Right lobe of liver (tissue), 6 donors: ENCODE data around the gene NRDC. TPM values are rescaled to one million over a fixed set of nuclear protein-coding genes. Genes with fewer than 3 reads are reported as not detected.

Experiments used
- ATAC-seq, 4 donors: fragments of 200-7000 bp; cut with Tn5 transposase; one replicate each; pipeline ENCODE4 v1.9.1; 2020; ENCODE audit warnings: mild to moderate bottlenecking in 4 of 4, moderate library complexity in 4 of 4
- DNase-seq, 3 donors: peaks; one replicate each; pipeline ENCODE4 v3.0.0-alpha.2; 2020
- H3K27ac ChIP-seq, 3 donors: fragments of 200-600 bp; one replicate each; pipeline ENCODE4 v1.8.0; 2022
- H3K27me3 ChIP-seq, 2 donors: fragments of 200-600 bp; one replicate each; pipeline ENCODE4 v1.8.0; 2022
- H3K36me3 ChIP-seq, 4 donors: fragments of 200-600 bp; sonication (generic) in 1 of 4; one replicate each; pipeline versions ENCODE4 v1.5.1 to v1.8.0; 2017 to 2022; ENCODE audit warnings: control low read depth in 1 of 4
- H3K4me1 ChIP-seq, 4 donors: fragments of 200-600 bp; sonication (generic) in 1 of 4; one replicate each; pipeline versions ENCODE4 v1.5.1 to v1.8.0; 2017 to 2022; ENCODE audit warnings: control low read depth in 1 of 4
- H3K4me3 ChIP-seq, 3 donors: fragments of 200-600 bp; one replicate each; pipeline ENCODE4 v1.8.0; 2022
- H3K9me3 ChIP-seq, 4 donors: fragments of 200-600 bp; sonication (generic) in 1 of 4; one replicate each; pipeline versions ENCODE4 v1.5.1 to v1.8.0; 2017 to 2022; ENCODE audit warnings: control low read depth in 1 of 4
- POLR2A ChIP-seq: fragments of 450-650 bp; IDR thresholded peaks from one replicate; pipeline ENCODE4 v1.6.1; 2017; ENCODE audit warnings: antibody characterized with exemption, mild to moderate bottlenecking
- WGBS: methylation state at CpG from one replicate; pipeline ENCODE4 v1.1.6; 2018; ENCODE audit warnings: low coverage, low lambda C conversion rate; ENCODE audit not compliant: insufficient coverage; ENCODE audit errors: missing lambda C conversion rate; 5-methylcytosine and 5-hydroxymethylcytosine counted together
- intact Hi-C, 2 donors: fragments of 100-400 bp; cut with DNase I; formaldehyde crosslinking; loops; one replicate each; pipeline versions ENCODE4 v1.11.2 to v1.14.1; 2022
- total RNA-seq, 6 experiments: library from RNA; depleted of rRNA in 2 of 6; stranded (reverse); fragments of >200 nt in 2 of 6; fragmentation: NEBNext Ultra II Directional in 3 of 6; extraction: Animal tissue kit (Norgen Biotek cat#: 25700) in 3 of 6; gene quantifications; one replicate each; pipeline versions ENCODE4 v1.1.0 to v1.2.4, GENCODE V29; 2016 to 2023
- TF ChIP-seq, protein P1 (sequence below), 4 donors: fragments of 200-600 bp in 3 of 4; fragments of 450-650 bp in 1 of 4; IDR thresholded peaks; one replicate each; pipeline versions ENCODE4 v1.5.1 to v1.8.0; 2016 to 2022; ENCODE audit warnings: antibody characterized with exemption in 4 of 4, mild to moderate bottlenecking in 2 of 4
- donor health status: DM: no; HTN: yes; CAD: no.
- donor health status: DM: no; HTN: no; CAD: no.
- donor health status: DM: no; HTN: no; CAD: no.
- donor health status: DM: no; HTN: yes; CAD: no.
- donor health status: DM: no; HTN: yes; CAD: no.

NRDC gene
- total RNA-seq, 6 experiments from 2014 or later = 57.9 to 88.0 (median 84.4) TPM

DNA sequence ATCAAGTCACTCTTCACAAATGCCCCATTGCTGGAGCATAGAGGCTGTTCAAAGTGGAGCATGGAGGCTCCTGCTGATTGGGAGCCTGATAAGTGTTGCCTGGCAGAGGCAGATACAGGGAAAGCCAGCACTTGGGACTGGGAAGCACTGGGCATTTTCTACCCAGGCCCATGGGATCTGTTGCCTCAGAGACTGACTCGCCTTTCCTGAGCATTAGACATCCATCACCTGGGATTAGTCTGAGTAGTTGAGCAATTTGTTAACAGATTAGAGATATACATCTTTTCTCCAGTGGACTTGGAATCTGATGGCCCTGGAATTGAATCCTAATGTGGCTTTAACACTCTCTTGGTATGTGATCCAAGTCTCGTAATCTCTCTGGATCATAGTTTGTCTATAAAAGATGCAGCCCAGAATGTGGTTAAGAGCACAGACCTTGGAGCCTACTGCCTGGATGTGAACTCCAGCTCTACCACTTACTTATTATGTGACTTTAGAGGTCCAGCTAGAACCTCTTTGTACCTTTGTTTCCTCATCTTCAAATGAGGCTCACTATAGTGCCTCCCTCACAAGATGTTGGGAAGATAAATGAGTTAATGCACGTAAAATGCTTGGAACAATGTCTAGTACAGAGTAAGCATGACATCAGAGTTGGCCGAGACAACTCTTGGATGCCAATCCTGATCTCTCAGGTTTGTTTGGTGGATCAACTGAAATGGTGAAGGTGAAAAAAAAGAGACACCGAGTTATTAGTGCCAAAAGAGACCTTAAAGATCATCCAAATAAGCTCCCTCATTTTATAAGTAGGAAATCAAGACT, 38.3 kb upstream of the NRDC start:
- no peak overlapping the region for H3K27ac ChIP-seq
- 71% methylated on average over 5 of the region's 5 CpGs for WGBS
- intact Hi-C loops = no loop called here

DNA sequence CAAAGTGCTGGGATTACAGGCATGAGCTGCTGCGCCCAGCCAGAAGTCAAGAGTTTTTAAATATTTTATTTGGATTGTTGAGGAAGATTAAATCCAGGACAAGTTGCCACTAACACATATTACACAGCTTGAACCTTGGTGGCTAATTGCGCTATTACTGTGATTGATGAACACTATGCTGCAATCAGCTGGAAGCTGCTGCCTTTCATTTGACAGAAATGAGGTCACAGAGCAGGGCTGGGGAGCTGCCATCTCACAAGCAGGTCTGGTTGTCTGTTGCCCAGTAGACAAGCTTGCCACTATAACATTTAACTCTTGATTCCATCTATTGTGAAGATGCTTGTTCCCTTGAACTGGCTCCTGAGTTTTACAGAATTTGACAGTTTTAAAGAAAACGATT, 37.4 kb upstream of the NRDC start:
- no peaks in the 10 kb centered on the region for H3K27me3 ChIP-seq
- intact Hi-C loops = no loop called here
- ATAC-seq = no peak

More for the DNA sequence above, 38.3 kb upstream of the NRDC start:
- DNase-seq (no peak), ATAC-seq (no peak)
- H3K36me3 ChIP-seq = no peaks in the 10 kb centered on the region
- H3K27me3 ChIP-seq = no peaks in the 10 kb centered on the region
- TF ChIP-seq POLR2A = no peak
- TF ChIP-seq, protein P1, sequence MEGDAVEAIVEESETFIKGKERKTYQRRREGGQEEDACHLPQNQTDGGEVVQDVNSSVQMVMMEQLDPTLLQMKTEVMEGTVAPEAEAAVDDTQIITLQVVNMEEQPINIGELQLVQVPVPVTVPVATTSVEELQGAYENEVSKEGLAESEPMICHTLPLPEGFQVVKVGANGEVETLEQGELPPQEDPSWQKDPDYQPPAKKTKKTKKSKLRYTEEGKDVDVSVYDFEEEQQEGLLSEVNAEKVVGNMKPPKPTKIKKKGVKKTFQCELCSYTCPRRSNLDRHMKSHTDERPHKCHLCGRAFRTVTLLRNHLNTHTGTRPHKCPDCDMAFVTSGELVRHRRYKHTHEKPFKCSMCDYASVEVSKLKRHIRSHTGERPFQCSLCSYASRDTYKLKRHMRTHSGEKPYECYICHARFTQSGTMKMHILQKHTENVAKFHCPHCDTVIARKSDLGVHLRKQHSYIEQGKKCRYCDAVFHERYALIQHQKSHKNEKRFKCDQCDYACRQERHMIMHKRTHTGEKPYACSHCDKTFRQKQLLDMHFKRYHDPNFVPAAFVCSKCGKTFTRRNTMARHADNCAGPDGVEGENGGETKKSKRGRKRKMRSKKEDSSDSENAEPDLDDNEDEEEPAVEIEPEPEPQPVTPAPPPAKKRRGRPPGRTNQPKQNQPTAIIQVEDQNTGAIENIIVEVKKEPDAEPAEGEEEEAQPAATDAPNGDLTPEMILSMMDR (IDR thresholded peaks at IDR 0.05) = no peak
- no peaks in the 10 kb centered on the region for H3K4me1 ChIP-seq
- H3K4me3 ChIP-seq = no peak overlapping the region
- H3K9me3 ChIP-seq = no peaks in the 10 kb centered on the region

DNA sequence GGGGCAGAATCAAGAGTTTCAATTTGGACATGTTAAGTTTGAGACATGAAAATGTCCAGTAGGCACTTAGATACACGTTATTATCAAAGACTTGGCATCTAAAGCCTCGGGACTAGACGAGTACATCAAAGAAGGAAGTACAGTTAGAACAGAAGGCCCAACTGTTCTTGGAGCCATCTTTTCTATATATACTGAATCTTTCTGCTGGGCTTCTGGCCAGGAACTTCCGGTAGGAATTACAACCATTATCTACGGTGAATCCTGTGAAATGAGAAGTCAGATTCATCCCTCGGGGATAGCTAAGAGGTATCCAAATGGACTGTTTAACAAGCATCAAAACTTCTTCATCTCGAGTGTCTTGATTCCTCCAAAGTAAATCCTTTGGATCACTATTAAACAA, 34.4 kb upstream of the NRDC start:
- ATAC-seq (no peak), DNase-seq (no peak)
- H3K27me3 ChIP-seq = no peaks in the 10 kb centered on the region
- H3K4me3 ChIP-seq = no peak overlapping the region
- no peak for TF ChIP-seq POLR2A
- TF ChIP-seq, protein P1 (IDR thresholded peaks at IDR 0.05) = no peak
- WGBS = 69% methylated on average over 7 of the region's 7 CpGs
- no peaks in the 10 kb centered on the region for H3K4me1 ChIP-seq
- H3K36me3 ChIP-seq = no peaks in the 10 kb centered on the region
- H3K9me3 ChIP-seq = no peaks in the 10 kb centered on the region
- no peak overlapping the region for H3K27ac ChIP-seq
- intact Hi-C loops = no loop called here

More for the DNA sequence above, 37.4 kb upstream of the NRDC start:
- Histone ChIP-seq H3K4me3 (no peak overlapping the region), H3K36me3 (no peaks in the 10 kb centered on the region), H3K9me3 (no peaks in the 10 kb centered on the region), H3K4me1 (no peaks in the 10 kb centered on the region), H3K27ac (no peak overlapping the region)
- no peak for DNase-seq
- TF ChIP-seq POLR2A = no peak
- TF ChIP-seq, protein P1 (IDR thresholded peaks at IDR 0.05) = no peak
- WGBS = 69% methylated on average over 3 of the region's 3 CpGs

DNA sequence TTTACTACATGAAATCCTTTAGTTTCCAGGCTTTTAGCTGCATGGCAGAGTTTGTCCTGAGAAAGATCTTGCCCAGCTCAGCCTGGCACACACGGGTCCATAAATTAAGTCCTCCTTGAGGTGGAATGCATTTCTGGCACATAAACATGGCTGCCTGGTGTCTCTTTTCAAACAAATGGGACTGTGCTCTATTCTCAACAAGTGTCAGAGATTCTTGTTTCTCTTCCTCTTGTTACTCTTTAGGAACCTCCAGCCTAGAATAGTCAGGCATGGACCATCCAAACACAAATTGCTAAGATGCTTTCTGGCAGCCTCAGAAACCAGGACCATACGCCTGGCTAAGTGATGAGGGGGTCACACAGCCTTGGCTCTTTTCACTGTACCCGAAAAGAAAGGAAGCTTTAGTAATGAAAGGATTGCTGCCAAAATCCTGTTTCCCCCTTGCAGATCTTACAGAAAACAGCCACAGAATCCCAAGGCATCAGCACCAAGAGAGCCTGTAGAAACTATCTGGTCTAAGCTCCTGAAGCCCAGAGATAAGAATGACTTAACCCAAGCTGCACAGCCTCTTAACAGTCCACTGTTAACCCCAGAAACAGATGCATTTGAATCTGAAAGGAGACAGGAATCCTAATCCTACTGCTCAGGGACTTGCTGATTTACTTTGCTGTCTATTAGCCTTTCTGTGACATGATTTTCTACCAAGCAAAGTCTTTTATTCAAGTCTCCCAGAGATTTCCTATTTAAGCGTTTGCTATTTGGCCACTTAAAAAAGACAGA, 31.9 kb upstream of the NRDC start:
- H3K36me3 ChIP-seq = no peaks in the 10 kb centered on the region
- TF ChIP-seq, protein P1 (IDR thresholded peaks at IDR 0.05) = no peak
- no peak for TF ChIP-seq POLR2A
- DNase-seq (no peak), ATAC-seq (no peak)
- 68% methylated on average over 4 of the region's 4 CpGs for WGBS
- H3K4me1 ChIP-seq = no peaks in the 10 kb centered on the region
- intact Hi-C loops = no loop called here
- H3K4me3 ChIP-seq = no peak overlapping the region
- no peaks in the 10 kb centered on the region for H3K9me3 ChIP-seq
- H3K27me3 ChIP-seq = no peaks in the 10 kb centered on the region
- no peak overlapping the region for H3K27ac ChIP-seq
